ENCODE results near the gene NDUFS2. TPM values are rescaled to one million over a fixed set of nuclear protein-coding genes. Genes with fewer than 3 reads are reported as not detected.
"Not testable (repeated sequence)": the region's sequence is repeated elsewhere in the genome, so short reads cannot be mapped to it uniquely, and the experiment has no call there.

NDUFS2 gene
- total RNA-seq, 2 donors from 2014 or later = 46.4 to 67.2 TPM

- ATAC-seq = no peak
- Histone ChIP-seq H3K27ac (no peak overlapping the region), H3K27me3 (no peaks in the 10 kb centered on the region), H3K36me3 (replicated peaks in 1 of 2; ENCODE audit: insufficient read depth in 1 of 2, low read depth in 2 of 2) (peaks cover 0 to 4% of the 10 kb centered on the region in 2 donors), H3K4me3 (no peak overlapping the region), H3K4me1 (peaks cover 4% of the 10 kb centered on the region), H3K9me3 (no peaks in the 10 kb centered on the region)
- intact Hi-C loops (cut with DNase I) = no loop called here
- WGBS, 2 donors = 67 to 74% methylated on average over 5 of the region's 5 CpGs
- DNase-seq = no peak
- TF ChIP-seq POLR2A (IDR thresholded peaks at IDR 0.05) (no peak), CTCF (IDR thresholded peaks at IDR 0.05) (no peak)
Observed at GRCh38 chr1:161219078-161219892, 17.1 kb downstream of the NDUFS2 start.

GRCh38 chr1:161220002-161220401 lies 17.8 kb downstream of the NDUFS2 start:
- Histone ChIP-seq H3K27ac (no peak overlapping the region), H3K27me3 (no peaks in the 10 kb centered on the region), H3K4me1 (peaks cover 8% of the 10 kb centered on the region), H3K4me3 (no peak overlapping the region), H3K9me3 (no peaks in the 10 kb centered on the region), H3K36me3 (replicated peaks in 1 of 2; ENCODE audit: insufficient read depth in 1 of 2, low read depth in 2 of 2) (no peaks in the 10 kb centered on the region)
- TF ChIP-seq POLR2A (IDR thresholded peaks at IDR 0.05) (no peak), CTCF (IDR thresholded peaks at IDR 0.05) (no peak)
- DNase-seq (no peak), ATAC-seq (no peak)
- intact Hi-C loops (cut with DNase I) = no loop called here
- WGBS, 2 donors = 55 to 59% methylated on average over 5 of the region's 5 CpGs

- Histone ChIP-seq H3K27me3 (no peaks in the 10 kb centered on the region), H3K4me3 (no peak overlapping the region), H3K9me3 (no peaks in the 10 kb centered on the region), H3K27ac (no peak overlapping the region), H3K4me1 (peaks cover 27% of the 10 kb centered on the region), H3K36me3 (replicated peaks in 1 of 2; ENCODE audit: insufficient read depth in 1 of 2, low read depth in 2 of 2) (no peaks in the 10 kb centered on the region)
- DNase-seq (no peak), ATAC-seq (no peak)
- WGBS, 2 donors = 58 to 76% methylated on average over 6 of the region's 6 CpGs
- TF ChIP-seq POLR2A (IDR thresholded peaks at IDR 0.05) (no peak), CTCF (IDR thresholded peaks at IDR 0.05) (no peak)
- intact Hi-C loops (cut with DNase I) = no loop called here
Observed at GRCh38 chr1:161222175-161223019, 20.2 kb downstream of the NDUFS2 start.

GRCh38 chr1:161223805-161224694 lies 21.9 kb downstream of the NDUFS2 start:
- intact Hi-C loops (cut with DNase I) = no loop called here
- Histone ChIP-seq H3K27me3 (no peaks in the 10 kb centered on the region), H3K27ac (no peak overlapping the region), H3K36me3 (replicated peaks in 1 of 2; ENCODE audit: insufficient read depth in 1 of 2, low read depth in 2 of 2) (no peaks in the 10 kb centered on the region), H3K4me3 (no peak overlapping the region), H3K9me3 (no peaks in the 10 kb centered on the region), H3K4me1 (peaks cover 32% of the 10 kb centered on the region)
- no peak for ATAC-seq
- no peak for TF ChIP-seq POLR2A (IDR thresholded peaks at IDR 0.05)
- TF ChIP-seq CTCF (IDR thresholded peaks at IDR 0.05) = no peak
- 67% methylated on average over 7 of the region's 7 CpGs for WGBS, 2 donors
- DNase-seq = peak in 3 of 4 donors; percentile 21 to 38 (median 26)

- H3K9me3 ChIP-seq; H3K27me3 ChIP-seq; DNase-seq; H3K36me3 ChIP-seq (replicated peaks in 1 of 2; ENCODE audit: insufficient read depth in 1 of 2, low read depth in 2 of 2); ATAC-seq; intact Hi-C loops (cut with DNase I); H3K27ac ChIP-seq; H3K4me3 ChIP-seq: not testable (repeated sequence)
- WGBS, 2 donors = 74 to 85% methylated on average over 13 of the region's 13 CpGs
- H3K4me1 ChIP-seq = peaks cover 32% of the 10 kb centered on the region
Observed at GRCh38 chr1:161224695-161225087, 22.5 kb downstream of the NDUFS2 start.
